Fibroblast of lung (primary cell): Measurements from ENCODE around the gene MBNL2. TPM values are rescaled to one million over a fixed set of nuclear protein-coding genes. Genes with fewer than 3 reads are reported as not detected.
A peak's percentile ranks its signal among the peaks of the same experiment; 100 is the strongest.

Experiments used
- DNase-seq, 2 donors: peaks; one replicate each; pipeline versions ENCODE4 v3.0.0 to v3.0.0-alpha.2; 2010; ENCODE audit warnings: low read depth in 2 of 2
- H2AFZ ChIP-seq: 2 replicates; pipeline ENCODE4 v1.5.1; 2012; ENCODE audit warnings: low read length, control low read depth, inconsistent platforms
- H3K27ac ChIP-seq: 2 replicates; pipeline ENCODE4 v1.5.1; 2011; ENCODE audit warnings: low read length, control low read depth; ENCODE audit not compliant: insufficient read depth
- H3K27me3 ChIP-seq: 2 replicates; pipeline ENCODE4 v1.5.1; 2011; ENCODE audit warnings: mild to moderate bottlenecking, low read length; ENCODE audit not compliant: control insufficient read depth, insufficient read depth
- H3K36me3 ChIP-seq: 2 replicates; pipeline ENCODE4 v1.5.1; 2011; ENCODE audit warnings: low read length; ENCODE audit not compliant: control insufficient read depth, insufficient read depth
- H3K4me1 ChIP-seq: 2 replicates; pipeline ENCODE4 v1.5.1; 2011; ENCODE audit warnings: low read length; ENCODE audit not compliant: control insufficient read depth, insufficient read depth; ENCODE audit errors: extremely low read depth
- H3K4me2 ChIP-seq: 2 replicates; pipeline ENCODE4 v1.5.1; 2011; ENCODE audit warnings: low read length, control low read depth; ENCODE audit not compliant: insufficient read depth; ENCODE audit errors: extremely low read depth
- H3K4me3 ChIP-seq, 4 experiments: fragments of 200-600 bp in 1 of 4; sonication (generic) in 1 of 4; replicated peaks in 1 of 4; 2 replicates each; pipeline ENCODE4 v1.5.1; 2011 to 2016; ENCODE audit warnings: low read length in 4 of 4, low read depth in 3 of 4, mild to moderate bottlenecking in 3 of 4, control low read depth in 2 of 4, inconsistent platforms in 1 of 4, mixed read lengths in 1 of 4; ENCODE audit not compliant: insufficient read depth in 1 of 4; ENCODE audit errors: control extremely low read depth in 1 of 4
- H3K79me2 ChIP-seq: 2 replicates; pipeline ENCODE4 v1.5.1; 2012; ENCODE audit warnings: mild to moderate bottlenecking, low read length, inconsistent platforms; ENCODE audit not compliant: control insufficient read depth, insufficient read depth
- H3K9ac ChIP-seq: 2 replicates; pipeline ENCODE4 v1.5.1; 2011; ENCODE audit warnings: mild to moderate bottlenecking, low read length, control low read depth; ENCODE audit not compliant: insufficient read depth
- H3K9me3 ChIP-seq: 2 replicates; pipeline ENCODE4 v1.5.1; 2012; ENCODE audit warnings: low read depth, low read length; ENCODE audit not compliant: control insufficient read depth, insufficient read depth
- H4K20me1 ChIP-seq: 2 replicates; pipeline ENCODE4 v1.5.1; 2011; ENCODE audit warnings: low read length; ENCODE audit not compliant: control insufficient read depth, insufficient read depth; ENCODE audit errors: extremely low read depth
- EZH2 ChIP-seq: IDR thresholded peaks from 2 replicates; pipeline ENCODE4 v1.5.1; 2012; ENCODE audit warnings: low read length, control low read depth, mild to moderate bottlenecking; ENCODE audit errors: missing control alignments
- polyA plus RNA-seq, 2 donors: library from polyadenylated mRNA; depleted of rRNA in 1 of 2; stranded (reverse) in 1 of 2; unstranded in 1 of 2; fragments of >200 nt; gene quantifications; 2 replicates each; pipeline ENCODE4 v1.2.1, GENCODE V29; 2011 to 2012; ENCODE audit warnings: missing spikeins in 1 of 2
- total RNA-seq: library from RNA; depleted of rRNA; stranded (reverse); fragments of >200 nt; gene quantifications from 2 replicates; pipeline ENCODE4 v1.2.1, GENCODE V29; 2014
- TF ChIP-seq, protein P1 (sequence below), 2 donors: IDR thresholded peaks in 1 of 2; conservative IDR thresholded peaks in 1 of 2; 1 replicate in 1 of 2; 2 replicates in 1 of 2; pipeline ENCODE4 v1.5.1; 2011 to 2012; ENCODE audit warnings: low read length in 2 of 2, control low read depth in 1 of 2, inconsistent platforms in 1 of 2, low read depth in 1 of 2, mild to moderate bottlenecking in 1 of 2

Gene MBNL2
- total and polyA plus RNA-seq, 2 donors (not counting 1 experiment from before 2014, with no cell fraction given) = 48.9 to 61.1 TPM

DNA sequence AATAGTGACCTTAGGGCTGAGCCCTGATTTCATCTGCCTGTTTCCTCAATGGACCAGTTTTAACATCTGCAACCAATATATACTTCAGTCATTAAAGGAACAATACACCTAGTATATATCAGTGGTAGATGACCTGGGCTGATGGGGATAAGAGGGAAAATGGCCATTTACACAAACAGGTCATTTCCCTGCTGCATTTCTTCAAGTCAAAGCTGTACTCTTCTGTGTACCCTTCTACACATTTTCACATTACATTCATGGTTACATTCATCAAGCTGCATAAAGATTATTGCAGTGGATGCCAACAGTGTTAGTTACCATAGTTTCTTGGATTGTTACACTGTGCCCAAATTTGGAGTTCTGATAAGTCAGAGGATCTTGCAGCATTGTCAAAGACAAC lies 130.7 kb downstream of the MBNL2 start:
- Histone ChIP-seq H3K9me3 (no peaks in the 10 kb centered on the region), H2AFZ (no peak overlapping the region), H3K27ac (no peak overlapping the region), H3K36me3 (peaks cover 7% of the 10 kb centered on the region), H3K79me2 (no peaks in the 10 kb centered on the region), H4K20me1 (no peaks in the 10 kb centered on the region), H3K27me3 (no peaks in the 10 kb centered on the region), H3K4me3 (no peak overlapping the region), H3K9ac (no peak overlapping the region), H3K4me2 (no peak overlapping the region), H3K4me1 (peaks cover 4% of the 10 kb centered on the region)
- DNase-seq = no peak
- TF ChIP-seq, protein P1, sequence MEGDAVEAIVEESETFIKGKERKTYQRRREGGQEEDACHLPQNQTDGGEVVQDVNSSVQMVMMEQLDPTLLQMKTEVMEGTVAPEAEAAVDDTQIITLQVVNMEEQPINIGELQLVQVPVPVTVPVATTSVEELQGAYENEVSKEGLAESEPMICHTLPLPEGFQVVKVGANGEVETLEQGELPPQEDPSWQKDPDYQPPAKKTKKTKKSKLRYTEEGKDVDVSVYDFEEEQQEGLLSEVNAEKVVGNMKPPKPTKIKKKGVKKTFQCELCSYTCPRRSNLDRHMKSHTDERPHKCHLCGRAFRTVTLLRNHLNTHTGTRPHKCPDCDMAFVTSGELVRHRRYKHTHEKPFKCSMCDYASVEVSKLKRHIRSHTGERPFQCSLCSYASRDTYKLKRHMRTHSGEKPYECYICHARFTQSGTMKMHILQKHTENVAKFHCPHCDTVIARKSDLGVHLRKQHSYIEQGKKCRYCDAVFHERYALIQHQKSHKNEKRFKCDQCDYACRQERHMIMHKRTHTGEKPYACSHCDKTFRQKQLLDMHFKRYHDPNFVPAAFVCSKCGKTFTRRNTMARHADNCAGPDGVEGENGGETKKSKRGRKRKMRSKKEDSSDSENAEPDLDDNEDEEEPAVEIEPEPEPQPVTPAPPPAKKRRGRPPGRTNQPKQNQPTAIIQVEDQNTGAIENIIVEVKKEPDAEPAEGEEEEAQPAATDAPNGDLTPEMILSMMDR (conservative IDR thresholded peaks at IDR 0.05 in 1 of 2, IDR thresholded peaks at IDR 0.05 in 1 of 2; ENCODE audit: low read depth in 1 of 2, low read length in 2 of 2) = no peak
- TF ChIP-seq EZH2 = no peak

DNA sequence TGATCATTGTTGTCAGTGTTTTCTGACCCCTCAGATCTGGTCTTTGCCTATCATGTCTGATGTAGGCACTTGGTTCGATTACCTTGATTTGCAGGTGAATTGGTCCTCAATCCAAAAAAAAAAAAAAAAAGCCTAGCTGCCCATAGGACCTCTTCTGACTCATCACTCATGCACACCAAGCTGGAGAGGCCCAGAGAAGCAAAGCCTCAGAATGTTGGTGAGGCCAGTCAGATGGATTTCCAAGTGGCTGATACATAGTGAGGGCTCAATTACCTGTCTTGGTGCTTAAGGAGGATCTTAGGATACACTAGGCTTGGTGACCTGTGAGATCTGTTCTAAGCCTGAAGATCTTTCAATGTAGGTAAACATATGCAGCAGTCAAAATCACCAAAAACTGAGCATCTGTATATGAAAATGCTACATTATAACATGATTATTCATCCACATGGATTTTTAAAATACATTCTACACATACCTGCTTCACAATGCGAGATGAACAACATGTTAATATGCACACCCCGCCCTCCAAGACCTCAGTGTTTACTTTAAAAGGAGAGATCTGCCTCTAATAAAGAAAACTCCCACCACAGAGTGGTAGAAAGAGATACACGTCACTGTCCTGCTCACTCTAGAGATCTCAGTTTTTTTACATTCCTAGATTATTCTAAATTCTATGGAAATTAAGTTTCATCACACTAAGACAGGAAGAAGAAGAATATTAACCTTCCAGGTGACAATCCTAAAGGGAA lies 132.0 kb downstream of the MBNL2 start:
- H3K27ac ChIP-seq = no peak overlapping the region

DNA sequence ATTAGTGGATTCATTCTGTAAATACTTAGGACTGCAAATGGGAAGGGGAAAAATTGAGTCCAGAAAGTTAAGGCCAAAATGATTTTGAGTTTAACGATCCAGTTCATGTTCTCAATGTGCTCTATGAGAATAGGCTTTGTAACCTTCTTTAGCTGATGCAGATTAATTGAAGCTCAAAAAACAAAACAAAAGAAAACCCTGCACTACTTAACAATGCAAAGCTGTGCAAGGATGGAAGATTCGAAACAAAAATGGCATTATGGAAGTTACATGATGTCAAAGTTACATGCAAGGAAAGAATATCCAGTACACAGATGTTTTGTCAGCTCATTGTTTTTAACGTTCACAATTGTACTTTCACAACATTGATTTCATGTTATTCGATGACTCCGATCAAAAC lies 132.7 kb downstream of the MBNL2 start:
- Histone ChIP-seq H3K4me1 (peaks cover 4% of the 10 kb centered on the region), H3K79me2 (no peaks in the 10 kb centered on the region), H3K36me3 (peaks cover 9% of the 10 kb centered on the region), H4K20me1 (no peaks in the 10 kb centered on the region), H3K4me2 (no peak overlapping the region), H3K4me3 (no peak overlapping the region), H3K9me3 (no peaks in the 10 kb centered on the region), H3K9ac (no peak overlapping the region), H3K27me3 (no peaks in the 10 kb centered on the region), H3K27ac (no peak overlapping the region), H2AFZ (no peak overlapping the region)
- TF ChIP-seq EZH2 = no peak
- TF ChIP-seq, protein P1 (conservative IDR thresholded peaks at IDR 0.05 in 1 of 2, IDR thresholded peaks at IDR 0.05 in 1 of 2; ENCODE audit: low read depth in 1 of 2, low read length in 2 of 2) = no peak
- DNase-seq = no peak

More for the DNA sequence above, 132.0 kb downstream of the MBNL2 start:
- Histone ChIP-seq H4K20me1 (no peaks in the 10 kb centered on the region), H3K4me3 (no peak overlapping the region), H2AFZ (no peak overlapping the region), H3K4me1 (peaks cover 4% of the 10 kb centered on the region), H3K9ac (no peak overlapping the region), H3K27me3 (no peaks in the 10 kb centered on the region), H3K4me2 (no peak overlapping the region), H3K9me3 (no peaks in the 10 kb centered on the region), H3K79me2 (no peaks in the 10 kb centered on the region), H3K36me3 (peaks cover 9% of the 10 kb centered on the region)
- TF ChIP-seq, protein P1 (conservative IDR thresholded peaks at IDR 0.05 in 1 of 2, IDR thresholded peaks at IDR 0.05 in 1 of 2; ENCODE audit: low read depth in 1 of 2, low read length in 2 of 2) = no peak
- TF ChIP-seq EZH2 = no peak
- peak in 1 of 2 donors; percentile 58 for DNase-seq
